ENCODE measurements around the gene P3R3URF.

Gene P3R3URF

GRCh38 chr1:46193984-46194570 is 17.8 kb upstream of the P3R3URF start:
- no peak overlapping the region for H3K27ac ChIP-seq (ENCODE audit: low read depth, low read length)
- peaks cover 4% of the 10 kb centered on the region; the same call in 1 of the 2 replicates for H3K36me3 ChIP-seq (ENCODE audit: insufficient read depth, low read length)
- peaks cover 10% of the 10 kb centered on the region for H3K79me2 ChIP-seq (ENCODE audit: control insufficient read depth, insufficient read depth, low read length, unreplicated experiment)
- H3K4me3 ChIP-seq (ENCODE audit: low read depth, low read length): no peak overlapping the region
- H3K27me3 ChIP-seq (ENCODE audit: insufficient read depth, low read length): no peaks in the 10 kb centered on the region
- no peak overlapping the region for H2AFZ ChIP-seq (ENCODE audit: low read length, unreplicated experiment)
- H3K4me1 ChIP-seq (ENCODE audit: control insufficient read depth, insufficient read depth, low read length, unreplicated experiment): peaks cover 9% of the 10 kb centered on the region

GRCh38 chr1:46193285-46193684 is 17.0 kb upstream of the P3R3URF start:
- Histone ChIP-seq H3K79me2 (ENCODE audit: control insufficient read depth, insufficient read depth, low read length, unreplicated experiment) (peaks cover 10% of the 10 kb centered on the region), H3K36me3 (ENCODE audit: insufficient read depth, low read length) (peaks cover 4% of the 10 kb centered on the region; the same call in 1 of the 2 replicates), H3K27me3 (ENCODE audit: insufficient read depth, low read length) (no peaks in the 10 kb centered on the region), H3K4me3 (ENCODE audit: low read depth, low read length) (no peak overlapping the region), H2AFZ (ENCODE audit: low read length, unreplicated experiment) (no peak overlapping the region), H3K27ac (ENCODE audit: low read depth, low read length) (no peak overlapping the region), H3K4me1 (ENCODE audit: control insufficient read depth, insufficient read depth, low read length, unreplicated experiment) (peaks cover 14% of the 10 kb centered on the region)

GRCh38 chr1:46192171-46192570 is 15.9 kb upstream of the P3R3URF start:
- no peak overlapping the region for H3K4me3 ChIP-seq (ENCODE audit: low read depth, low read length)
- peaks cover 1% of the 10 kb centered on the region for H3K79me2 ChIP-seq (ENCODE audit: control insufficient read depth, insufficient read depth, low read length, unreplicated experiment)
- H3K27me3 ChIP-seq (ENCODE audit: insufficient read depth, low read length): no peaks in the 10 kb centered on the region
- H3K4me1 ChIP-seq (ENCODE audit: control insufficient read depth, insufficient read depth, low read length, unreplicated experiment): peaks cover 8% of the 10 kb centered on the region
- no peak overlapping the region for H3K27ac ChIP-seq (ENCODE audit: low read depth, low read length)
- H3K36me3 ChIP-seq (ENCODE audit: insufficient read depth, low read length): peaks cover 4% of the 10 kb centered on the region; the same call in 1 of the 2 replicates
- H2AFZ ChIP-seq (ENCODE audit: low read length, unreplicated experiment): no peak overlapping the region

- H2AFZ ChIP-seq (ENCODE audit: low read length, unreplicated experiment): no peak overlapping the region
- no peaks in the 10 kb centered on the region for H3K27me3 ChIP-seq (ENCODE audit: insufficient read depth, low read length)
- H3K4me3 ChIP-seq (ENCODE audit: low read depth, low read length): no peak overlapping the region
- H3K4me1 ChIP-seq (ENCODE audit: control insufficient read depth, insufficient read depth, low read length, unreplicated experiment): peaks cover 7% of the 10 kb centered on the region
- no peaks in the 10 kb centered on the region for H3K79me2 ChIP-seq (ENCODE audit: control insufficient read depth, insufficient read depth, low read length, unreplicated experiment)
- H3K27ac ChIP-seq (ENCODE audit: low read depth, low read length): no peak overlapping the region
- H3K36me3 ChIP-seq (ENCODE audit: insufficient read depth, low read length): peaks cover 4% of the 10 kb centered on the region; the same call in 1 of the 2 replicates
Observed at GRCh38 chr1:46191033-46191701, 14.9 kb upstream of the P3R3URF start.

- Histone ChIP-seq H3K36me3 (ENCODE audit: insufficient read depth, low read length) (peaks cover 4% of the 10 kb centered on the region; the same call in 1 of the 2 replicates), H3K27ac (ENCODE audit: low read depth, low read length) (no peak overlapping the region), H3K79me2 (ENCODE audit: control insufficient read depth, insufficient read depth, low read length, unreplicated experiment) (no peaks in the 10 kb centered on the region), H3K4me3 (ENCODE audit: low read depth, low read length) (no peak overlapping the region), H2AFZ (ENCODE audit: low read length, unreplicated experiment) (no peak overlapping the region), H3K4me1 (ENCODE audit: control insufficient read depth, insufficient read depth, low read length, unreplicated experiment) (peaks cover 7% of the 10 kb centered on the region), H3K27me3 (ENCODE audit: insufficient read depth, low read length) (no peaks in the 10 kb centered on the region)
Observed at GRCh38 chr1:46190539-46190938, 14.3 kb upstream of the P3R3URF start.

GRCh38 chr1:46188295-46189030 is 12.2 kb upstream of the P3R3URF start:
- H3K27ac ChIP-seq (ENCODE audit: low read depth, low read length): no peak overlapping the region
- no peak overlapping the region for H2AFZ ChIP-seq (ENCODE audit: low read length, unreplicated experiment)
- peaks cover 16% of the 10 kb centered on the region for H3K4me1 ChIP-seq (ENCODE audit: control insufficient read depth, insufficient read depth, low read length, unreplicated experiment)
- H3K27me3 ChIP-seq (ENCODE audit: insufficient read depth, low read length): no peaks in the 10 kb centered on the region
- H3K36me3 ChIP-seq (ENCODE audit: insufficient read depth, low read length): peaks cover 4% of the 10 kb centered on the region; the same call in 1 of the 2 replicates
- H3K79me2 ChIP-seq (ENCODE audit: control insufficient read depth, insufficient read depth, low read length, unreplicated experiment): no peaks in the 10 kb centered on the region
- H3K4me3 ChIP-seq (ENCODE audit: low read depth, low read length): no peak overlapping the region

GRCh38 chr1:46187106-46187869 is 11.0 kb upstream of the P3R3URF start:
- Histone ChIP-seq H3K4me1 (ENCODE audit: control insufficient read depth, insufficient read depth, low read length, unreplicated experiment) (peaks cover 25% of the 10 kb centered on the region), H3K27ac (ENCODE audit: low read depth, low read length) (no peak overlapping the region), H3K27me3 (ENCODE audit: insufficient read depth, low read length) (no peaks in the 10 kb centered on the region), H3K4me3 (ENCODE audit: low read depth, low read length) (no peak overlapping the region), H2AFZ (ENCODE audit: low read length, unreplicated experiment) (no peak overlapping the region), H3K36me3 (ENCODE audit: insufficient read depth, low read length) (peaks cover 4% of the 10 kb centered on the region; the same call in 1 of the 2 replicates), H3K79me2 (ENCODE audit: control insufficient read depth, insufficient read depth, low read length, unreplicated experiment) (no peaks in the 10 kb centered on the region)

- Histone ChIP-seq H3K4me1 (ENCODE audit: control insufficient read depth, insufficient read depth, low read length, unreplicated experiment) (peaks cover 35% of the 10 kb centered on the region), H3K27me3 (ENCODE audit: insufficient read depth, low read length) (no peaks in the 10 kb centered on the region), H3K36me3 (ENCODE audit: insufficient read depth, low read length) (peaks cover 4% of the 10 kb centered on the region; the same call in 1 of the 2 replicates), H3K4me3 (ENCODE audit: low read depth, low read length) (no peak overlapping the region), H2AFZ (ENCODE audit: low read length, unreplicated experiment) (no peak overlapping the region), H3K79me2 (ENCODE audit: control insufficient read depth, insufficient read depth, low read length, unreplicated experiment) (no peaks in the 10 kb centered on the region), H3K27ac (ENCODE audit: low read depth, low read length) (no peak overlapping the region)
Observed at GRCh38 chr1:46186076-46186475, 9.8 kb upstream of the P3R3URF start.

- no peak overlapping the region for H2AFZ ChIP-seq (ENCODE audit: low read length, unreplicated experiment)
- no peak overlapping the region for H3K27ac ChIP-seq (ENCODE audit: low read depth, low read length)
- no peaks in the 10 kb centered on the region for H3K79me2 ChIP-seq (ENCODE audit: control insufficient read depth, insufficient read depth, low read length, unreplicated experiment)
- peaks cover 35% of the 10 kb centered on the region for H3K4me1 ChIP-seq (ENCODE audit: control insufficient read depth, insufficient read depth, low read length, unreplicated experiment)
- peaks cover 4% of the 10 kb centered on the region; the same call in 1 of the 2 replicates for H3K36me3 ChIP-seq (ENCODE audit: insufficient read depth, low read length)
- H3K27me3 ChIP-seq (ENCODE audit: insufficient read depth, low read length): no peaks in the 10 kb centered on the region
- no peak overlapping the region for H3K4me3 ChIP-seq (ENCODE audit: low read depth, low read length)
Observed at GRCh38 chr1:46184920-46185658, 8.8 kb upstream of the P3R3URF start.
